ENCODE measurements around the gene CRB2. TPM values are rescaled to one million over a fixed set of nuclear protein-coding genes. Genes with fewer than 3 reads are reported as not detected.
A peak's percentile ranks its signal among the peaks of the same experiment; 100 is the strongest.
"Not testable (repeated sequence)": the region's sequence is repeated elsewhere in the genome, so short reads cannot be mapped to it uniquely, and the experiment has no call there.

CRB2 gene
- polyA plus RNA-seq, 1 donor, result 0.12 TPM

- no peak for DNase-seq
Measured at GRCh38 chr9:123329329-123329955, 26.6 kb upstream of the CRB2 start.

- no peak for DNase-seq
Measured at GRCh38 chr9:123331346-123332060, 24.5 kb upstream of the CRB2 start.

GRCh38 chr9:123333058-123333669 lies 22.8 kb upstream of the CRB2 start:
- not testable (repeated sequence) for DNase-seq

GRCh38 chr9:123334639-123335038 lies 21.4 kb upstream of the CRB2 start:
- DNase-seq, result no peak

GRCh38 chr9:123335193-123335985 lies 20.6 kb upstream of the CRB2 start:
- no peak for DNase-seq

- no peak for DNase-seq
Measured at GRCh38 chr9:123335986-123336329, 20.0 kb upstream of the CRB2 start.

- no peak for DNase-seq
Measured at GRCh38 chr9:123336449-123336848, 19.5 kb upstream of the CRB2 start.

- no peak for DNase-seq
Measured at GRCh38 chr9:123336959-123337358, 19.0 kb upstream of the CRB2 start.

GRCh38 chr9:123337971-123338370 lies 18.0 kb upstream of the CRB2 start:
- no peak for DNase-seq

- DNase-seq, result peak; percentile 63
Measured at GRCh38 chr9:123338710-123339665, 17.0 kb upstream of the CRB2 start.

GRCh38 chr9:123339666-123340510 lies 16.1 kb upstream of the CRB2 start:
- DNase-seq, result no peak

GRCh38 chr9:123341816-123342215 lies 14.2 kb upstream of the CRB2 start:
- no peak for DNase-seq

- no peak for DNase-seq
Measured at GRCh38 chr9:123342247-123342646, 13.8 kb upstream of the CRB2 start.

GRCh38 chr9:123343443-123344191 lies 12.4 kb upstream of the CRB2 start:
- DNase-seq, result peak; percentile 44

GRCh38 chr9:123344192-123344949 lies 11.6 kb upstream of the CRB2 start:
- no peak for DNase-seq

GRCh38 chr9:123345567-123345955 lies 10.4 kb upstream of the CRB2 start:
- DNase-seq, result peak; percentile 26

- DNase-seq, result peak; percentile 25
Measured at GRCh38 chr9:123346026-123346425, 10.0 kb upstream of the CRB2 start.

GRCh38 chr9:123346826-123347225 lies 9.2 kb upstream of the CRB2 start:
- no peak for DNase-seq

- no peak for DNase-seq
Measured at GRCh38 chr9:123347289-123348060, 8.5 kb upstream of the CRB2 start.
